PC-3 (cell line): ENCODE data around the gene JPT1. TPM values are rescaled to one million over a fixed set of nuclear protein-coding genes. Genes with fewer than 3 reads are reported as not detected.
"Not testable (repeated sequence)": the region's sequence is repeated elsewhere in the genome, so short reads cannot be mapped to it uniquely, and the experiment has no call there.

ENCODE experiments used
- ATAC-seq: fragments of 200-7000 bp; cut with Tn5 transposase; 2 replicates; pipeline ENCODE4 v1.9.1; 2020; ENCODE audit warnings: mild to moderate bottlenecking, moderate library complexity
- BruUV-seq: library from RNA; stranded (reverse); fragments of 400-500 nt; replicated peaks from 2 replicates; lab custom pipeline; 2021; lab: Mats Ljungman, UMichigan
- CTCF ChIA-PET: fragments of 300-600 bp; sonication (Branson Sonifier 250); formaldehyde crosslinking; loops from one replicate; lab custom pipeline; 2022; ENCODE audit warnings: antibody characterized with exemption; lab: Charles Lee
- POLR2A ChIA-PET: fragments of 300-600 bp; sonication (Branson Sonifier 250); formaldehyde crosslinking; loops from one replicate; lab custom pipeline; 2022; ENCODE audit warnings: antibody characterized with exemption; ENCODE audit not compliant: unreplicated experiment; lab: Charles Lee
- DNase-seq: peaks from one replicate; pipeline ENCODE4 v3.0.0-alpha.2; 2015
- H2AFZ ChIP-seq: fragments of 300-600 bp; sonication (generic); 2 replicates; pipeline ENCODE4 v1.6.0; 2016; ENCODE audit warnings: antibody characterized with exemption, low read length
- H3F3A ChIP-seq: fragments of 300-600 bp; sonication (generic); one replicate; pipeline ENCODE4 v1.6.0; 2017; ENCODE audit warnings: antibody characterized with exemption, low read length, control low read depth, mild to moderate bottlenecking; ENCODE audit not compliant: unreplicated experiment
- H3K27ac ChIP-seq: fragments of 300-600 bp; sonication (generic); 2 replicates; pipeline ENCODE4 v1.5.1; 2016; ENCODE audit warnings: mild to moderate bottlenecking, low read length
- H3K27me3 ChIP-seq: fragments of 300-600 bp; sonication (generic); 2 replicates; pipeline ENCODE4 v1.6.1; 2016; ENCODE audit warnings: low read length, mixed read lengths
- H3K36me3 ChIP-seq: fragments of 300-600 bp; sonication (generic); 2 replicates; pipeline ENCODE4 v1.6.1; 2016; ENCODE audit warnings: low read depth, mixed run types, low read length, mixed read lengths
- H3K4me1 ChIP-seq: fragments of 300-600 bp; sonication (generic); 2 replicates; pipeline ENCODE4 v1.5.1; 2016; ENCODE audit warnings: low read length; ENCODE audit not compliant: insufficient read depth
- H3K4me2 ChIP-seq: fragments of 300-600 bp; sonication (generic); 2 replicates; pipeline ENCODE4 v1.6.0; 2016; ENCODE audit warnings: low read length
- H3K4me3 ChIP-seq: fragments of 300-600 bp; sonication (generic); 2 replicates; pipeline ENCODE4 v1.5.1; 2016; ENCODE audit warnings: mild to moderate bottlenecking, low read length, mixed read lengths
- H3K79me2 ChIP-seq: fragments of 300-600 bp; sonication (generic); 2 replicates; pipeline ENCODE4 v1.6.1; 2017; ENCODE audit warnings: low read length, mixed read lengths
- H3K9ac ChIP-seq: fragments of 300-600 bp; sonication (generic); 2 replicates; pipeline ENCODE4 v1.6.0; 2016; ENCODE audit warnings: mild to moderate bottlenecking, low read length
- H3K9me2 ChIP-seq: fragments of 300-600 bp; sonication (generic); replicated peaks from 2 replicates; pipeline ENCODE4 v1.6.1; 2016; ENCODE audit warnings: mixed run types, low read length, mixed read lengths
- H3K9me3 ChIP-seq: fragments of 300-600 bp; sonication (generic); 2 replicates; pipeline ENCODE4 v1.6.1; 2016; ENCODE audit warnings: low read length, mixed read lengths
- H4K20me1 ChIP-seq: fragments of 300-600 bp; sonication (generic); 2 replicates; pipeline ENCODE4 v1.6.1; 2016; ENCODE audit warnings: low read length, mixed read lengths
- CTCF ChIP-seq: fragments of 300-600 bp; sonication (generic); conservative IDR thresholded peaks from 2 replicates; pipeline ENCODE4 v1.5.1; 2017; ENCODE audit warnings: antibody characterized with exemption, low read depth, mild to moderate bottlenecking, low read length
- EZH2 ChIP-seq: fragments of 300-600 bp; sonication (generic); IDR thresholded peaks from one replicate; pipeline ENCODE4 v1.6.1; 2017; ENCODE audit warnings: antibody characterized with exemption, mild to moderate bottlenecking, low read length; ENCODE audit not compliant: unreplicated experiment
- EZH2phosphoT487 ChIP-seq: fragments of 300-600 bp; sonication (generic); IDR thresholded peaks from 2 replicates; pipeline ENCODE4 v1.6.1; 2018; ENCODE audit warnings: mild to moderate bottlenecking, antibody characterized with exemption, low read length, borderline replicate concordance
- intact Hi-C: fragments of 100-400 bp; cut with micrococcal nuclease; formaldehyde crosslinking; loops from 2 replicates; pipeline ENCODE4 v1.9.0; 2023
- total RNA-seq: library from RNA; depleted of rRNA; stranded (reverse); fragments of >200 nt; gene quantifications from 2 replicates; pipeline ENCODE4 v1.2.3, GENCODE V29; 2014

JPT1 gene
- total RNA-seq, 1 experiment from 2014 or later = 674 TPM

GRCh38 chr17:75159196-75160031 lies 5.1 kb upstream of the JPT1 start:
- Histone ChIP-seq H3K4me3 (peak overlapping the region; percentile 16; the same call in 1 of the 2 replicates), H3K9me2 (no peaks in the 10 kb centered on the region), H3K4me1 (peaks cover 47% of the 10 kb centered on the region), H3K4me2 (peak overlapping the region; percentile 68), H3K79me2 (peaks cover 17% of the 10 kb centered on the region), H4K20me1 (no peaks in the 10 kb centered on the region), H3K27me3 (no peaks in the 10 kb centered on the region), H3F3A (peaks cover 24% of the 10 kb centered on the region), H3K27ac (peak overlapping the region; percentile 96), H3K9me3 (no peaks in the 10 kb centered on the region), H3K36me3 (peaks cover 6% of the 10 kb centered on the region; the same call in 1 of the 2 replicates), H2AFZ (no peak overlapping the region), H3K9ac (peak overlapping the region; percentile 76)
- peak; percentile 98 for DNase-seq
- intact Hi-C loops = no loop called here
- ChIA-PET CTCF (interaction anchor here (0.6 to 1.6 kb wide), 2 partner anchors 42 to 697 kb away, joined by 3 to 7 read pairs; no protein-coding TSS in a partner anchor), POLR2A (interaction anchor here (0.5 to 1.2 kb wide), 7 partner anchors 13 to 429 kb away, joined by 3 to 5 read pairs (median 3); partner anchors contain the start of genes NT5C and USH1G)
- BruUV-seq = TSS peak; percentile 49
- ATAC-seq = peak; percentile 64
- TF ChIP-seq EZH2 (no peak), CTCF (no peak), EZH2phosphoT487 (no peak)

GRCh38 chr17:75158480-75158879 lies 4.2 kb upstream of the JPT1 start:
- H4K20me1 ChIP-seq, ATAC-seq, H3K9me3 ChIP-seq, CTCF ChIA-PET, H3K36me3 ChIP-seq, intact Hi-C loops, H3K27me3 ChIP-seq, H2AFZ ChIP-seq, H3K9me2 ChIP-seq, BruUV-seq: not testable (repeated sequence)
- DNase-seq = peak; percentile 86
- Histone ChIP-seq H3K27ac (peak overlapping the region; percentile 96), H3K4me2 (peak overlapping the region; percentile 60), H3K4me1 (peaks cover 47% of the 10 kb centered on the region), H3K79me2 (peaks cover 26% of the 10 kb centered on the region), H3F3A (peaks cover 24% of the 10 kb centered on the region), H3K4me3 (0 out of 2 replicates have a peak overlapping the region, but pooled peaks have one; percentile 6), H3K9ac (peak overlapping the region; percentile 76)
- POLR2A ChIA-PET = interaction anchor here (1.2 kb wide), 1 partner anchor 27 kb away, joined by 5 read pairs; the partner anchor contains the start of gene NT5C

- 0 out of 2 replicates have a peak, but pooled peaks cover 6% of the 10 kb centered on the region for H3K36me3 ChIP-seq
- 0 out of 2 replicates have a peak overlapping the region, but pooled peaks have one; percentile 17 for H2AFZ ChIP-seq
- no TSS peak for BruUV-seq
- H3K9ac ChIP-seq = no peak overlapping the region
- intact Hi-C loops = loop anchor here (2.0 kb wide), 1 partner anchor 30 kb away; no protein-coding TSS in a partner anchor
- H3K27me3 ChIP-seq = no peaks in the 10 kb centered on the region
- H3K27ac ChIP-seq = peak overlapping the region; percentile 63
- CTCF ChIA-PET = interaction anchor here (1.0 kb wide), 1 partner anchor 42 kb away, joined by 3 read pairs; no protein-coding TSS in a partner anchor
- H4K20me1 ChIP-seq = peaks cover 35% of the 10 kb centered on the region
- peak overlapping the region; percentile 61 for H3K4me2 ChIP-seq
- POLR2A ChIA-PET = interaction anchor here (0.6 kb wide), 1 partner anchor 19 kb away, joined by 3 read pairs; no protein-coding TSS in a partner anchor
- peak overlapping the region; percentile 25; the same call in 1 of the 2 replicates for H3K4me3 ChIP-seq
- peaks cover 49% of the 10 kb centered on the region for H3K4me1 ChIP-seq
- H3K9me3 ChIP-seq = no peaks in the 10 kb centered on the region
- no peaks in the 10 kb centered on the region for H3K9me2 ChIP-seq
- peaks cover 56% of the 10 kb centered on the region for H3K79me2 ChIP-seq
- H3F3A ChIP-seq = peaks cover 18% of the 10 kb centered on the region
- ATAC-seq = no peak
- DNase-seq = peak; percentile 43
- no peak for TF ChIP-seq EZH2
- TF ChIP-seq EZH2phosphoT487 = no peak
- no peak for TF ChIP-seq CTCF
Observed at GRCh38 chr17:75155191-75155601, 884 bp upstream of the JPT1 start.
